Ishikawa (cell line): ENCODE measurements around the gene DLGAP4.
A peak's percentile ranks its signal among the peaks of the same experiment; 100 is the strongest.

Experiments
- CEBPB ChIP-seq: IDR thresholded peaks from 2 replicates; pipeline ENCODE4 v1.6.1; 2012
- CREB1 ChIP-seq: IDR thresholded peaks from 2 replicates; pipeline ENCODE4 v1.6.1; 2012; ENCODE audit warnings: low read depth
- EGR1 ChIP-seq: IDR thresholded peaks from 2 replicates; pipeline ENCODE4 v1.6.1; 2012
- EP300 ChIP-seq: IDR thresholded peaks from 2 replicates; pipeline ENCODE4 v1.6.1; 2012; ENCODE audit warnings: borderline replicate concordance
- FOXM1 ChIP-seq: IDR thresholded peaks from 2 replicates; pipeline ENCODE4 v1.6.1; 2012; ENCODE audit warnings: low read depth, borderline replicate concordance
- NFIC ChIP-seq: IDR thresholded peaks from 2 replicates; pipeline ENCODE4 v1.6.1; 2012
- RAD21 ChIP-seq: IDR thresholded peaks from 2 replicates; pipeline ENCODE4 v1.6.1; 2012; ENCODE audit warnings: low read depth
- TAF1 ChIP-seq: IDR thresholded peaks from 2 replicates; pipeline ENCODE4 v1.6.1; 2012; ENCODE audit warnings: low read depth, mild to moderate bottlenecking
- TCF12 ChIP-seq: IDR thresholded peaks from 2 replicates; pipeline ENCODE4 v1.6.1; 2012; ENCODE audit warnings: low read depth
- TEAD4 ChIP-seq: IDR thresholded peaks from 2 replicates; pipeline ENCODE4 v1.6.1; 2012
- YY1 ChIP-seq: IDR thresholded peaks from 2 replicates; pipeline ENCODE4 v1.6.1; 2012; ENCODE audit warnings: low read depth
- ZBTB7A ChIP-seq: IDR thresholded peaks from 2 replicates; pipeline ENCODE4 v1.6.1; 2012; ENCODE audit warnings: low read depth
- TF ChIP-seq, protein P1 (sequence below): IDR thresholded peaks from 2 replicates; pipeline ENCODE4 v1.6.1; 2012
- TF ChIP-seq, protein P2 (sequence below): IDR thresholded peaks from 2 replicates; pipeline ENCODE4 v1.6.1; 2012
- TF ChIP-seq, protein P3 (sequence below): IDR thresholded peaks from 2 replicates; pipeline ENCODE4 v1.6.1; 2012; ENCODE audit warnings: low read depth, mild to moderate bottlenecking

DLGAP4 gene

DNA sequence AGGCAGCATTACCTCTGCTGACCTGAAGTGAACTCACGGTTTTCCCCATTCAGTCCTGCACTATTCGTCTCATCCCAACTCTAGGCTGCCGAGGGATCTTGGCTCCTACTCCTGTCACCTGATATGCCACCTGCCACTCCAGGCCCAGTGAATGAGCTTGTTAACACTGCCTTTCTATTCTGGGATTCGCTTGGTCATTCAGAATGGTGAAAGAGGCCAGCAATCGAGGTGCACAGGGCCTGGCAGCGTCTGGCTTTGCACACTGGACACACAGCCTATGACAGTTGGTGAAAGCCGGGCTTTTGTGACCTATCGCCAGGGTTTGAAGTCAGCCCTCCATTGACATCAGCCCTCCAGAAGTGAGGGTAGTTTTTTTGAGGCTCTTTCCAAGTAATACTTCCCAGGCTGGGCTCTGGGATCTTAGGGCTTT, 175.9 kb downstream of the DLGAP4 start:
- TF ChIP-seq EGR1 = no peak
- TF ChIP-seq, protein P1, sequence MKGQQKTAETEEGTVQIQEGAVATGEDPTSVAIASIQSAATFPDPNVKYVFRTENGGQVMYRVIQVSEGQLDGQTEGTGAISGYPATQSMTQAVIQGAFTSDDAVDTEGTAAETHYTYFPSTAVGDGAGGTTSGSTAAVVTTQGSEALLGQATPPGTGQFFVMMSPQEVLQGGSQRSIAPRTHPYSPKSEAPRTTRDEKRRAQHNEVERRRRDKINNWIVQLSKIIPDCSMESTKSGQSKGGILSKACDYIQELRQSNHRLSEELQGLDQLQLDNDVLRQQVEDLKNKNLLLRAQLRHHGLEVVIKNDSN = peak; percentile 47; the same call in 1 of the 2 replicates

DNA sequence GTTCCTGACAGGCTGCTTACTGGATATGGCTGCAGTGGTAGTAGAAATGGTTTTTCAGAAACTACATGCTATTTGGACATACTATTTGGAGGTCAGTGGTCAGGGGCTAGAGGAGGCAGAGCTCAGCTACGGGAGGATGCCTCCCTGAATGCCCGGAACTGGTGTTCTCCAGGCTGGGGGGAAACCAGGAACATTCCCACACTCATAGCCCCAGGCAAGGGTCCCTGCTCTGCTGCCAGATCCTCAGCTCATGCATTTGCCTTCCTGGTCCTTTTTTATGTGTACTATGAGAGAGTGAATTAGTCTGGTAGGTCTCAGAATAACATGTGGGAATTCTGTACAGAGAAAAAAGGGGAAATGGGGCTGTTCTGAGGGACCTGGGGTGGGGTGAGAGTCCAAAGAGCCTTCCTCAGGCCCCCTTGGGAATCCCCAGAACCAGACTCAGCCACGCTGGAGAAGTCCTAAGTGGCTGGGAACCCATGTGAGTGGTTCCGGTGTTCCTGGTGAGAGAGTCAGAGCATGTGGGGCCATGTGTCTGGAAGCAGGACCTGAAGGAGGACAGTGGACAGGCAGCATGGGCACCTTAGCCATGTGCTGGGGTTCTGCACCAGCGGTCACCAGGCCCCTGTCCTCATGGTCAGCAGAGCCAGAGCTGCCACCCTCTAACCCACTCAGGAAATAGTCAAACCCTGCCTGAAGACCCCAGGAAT, 177.2 kb downstream of the DLGAP4 start:
- TF ChIP-seq YY1 = no peak

DNA sequence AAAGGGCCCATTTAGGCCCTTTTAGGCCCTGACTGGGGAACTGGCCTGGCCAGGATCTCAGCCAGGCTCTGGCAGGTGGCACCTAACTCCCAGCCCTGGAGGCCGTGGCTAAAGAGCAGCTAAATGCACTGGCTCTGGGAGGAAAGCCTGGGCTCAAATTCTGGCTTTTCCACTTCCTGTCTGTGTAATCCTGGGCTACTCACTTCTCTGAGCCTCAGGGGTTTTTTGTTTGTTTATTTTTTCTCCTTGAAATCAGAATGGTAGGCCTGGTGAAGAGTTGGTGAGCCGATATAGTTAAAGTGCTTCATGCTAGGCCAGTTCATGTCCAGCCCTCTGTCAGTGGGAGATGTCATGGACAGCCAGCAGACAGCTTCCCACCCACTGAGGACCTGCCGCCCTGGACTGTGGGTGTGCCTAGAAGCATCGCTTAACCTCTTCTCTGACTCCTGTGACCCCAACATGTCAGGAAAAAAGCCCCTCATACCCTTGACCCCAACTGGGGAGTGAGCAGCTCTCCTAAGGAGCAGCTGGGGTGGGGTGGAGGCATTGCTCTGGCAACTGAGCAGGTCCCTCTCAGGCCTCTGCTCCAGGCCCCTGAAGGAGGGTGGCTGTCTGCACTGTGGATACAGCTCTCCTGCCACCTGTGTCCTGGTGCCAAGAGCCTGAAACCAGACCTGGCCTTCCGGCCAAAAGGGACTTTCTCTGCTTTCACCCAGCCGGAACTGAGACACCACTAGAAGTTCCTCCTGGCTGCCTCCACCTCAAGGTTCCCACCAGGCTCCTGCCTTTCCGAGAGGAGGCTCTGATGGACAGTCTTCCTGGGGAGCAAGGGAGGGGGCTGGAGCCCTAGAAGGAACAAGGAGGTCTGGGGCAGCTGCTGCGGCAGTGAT, 178.0 kb downstream of the DLGAP4 start:
- no peak for TF ChIP-seq RAD21
- TF ChIP-seq, protein P1 = no peak

DNA sequence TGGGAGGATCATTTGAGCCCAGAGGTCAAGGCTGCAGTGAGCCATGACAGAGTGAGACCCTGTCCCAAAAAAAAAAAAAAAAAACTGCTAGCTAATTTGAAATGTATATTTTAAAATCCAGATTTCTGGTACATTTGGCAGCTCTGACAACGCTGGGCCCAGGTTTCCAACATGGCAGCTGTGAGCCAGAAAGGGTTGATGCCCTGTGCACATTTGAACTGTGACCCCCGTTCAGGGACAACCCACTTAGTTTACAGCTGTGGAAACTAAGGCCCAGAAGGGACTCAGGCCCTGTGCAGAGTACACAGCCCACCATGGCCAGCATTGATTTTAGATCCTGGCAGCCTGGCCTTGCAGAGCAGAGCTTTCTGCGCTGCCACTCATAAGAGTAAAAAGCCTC, 179.1 kb downstream of the DLGAP4 start:
- TF ChIP-seq, protein P2, sequence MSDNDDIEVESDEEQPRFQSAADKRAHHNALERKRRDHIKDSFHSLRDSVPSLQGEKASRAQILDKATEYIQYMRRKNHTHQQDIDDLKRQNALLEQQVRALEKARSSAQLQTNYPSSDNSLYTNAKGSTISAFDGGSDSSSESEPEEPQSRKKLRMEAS = no peak
- TF ChIP-seq CREB1 (no peak), RAD21 (no peak), NFIC (no peak), CEBPB (no peak), FOXM1 (no peak), TAF1 (no peak), TEAD4 (no peak), YY1 (no peak), EGR1 (no peak), EP300 (no peak), TCF12 (no peak), ZBTB7A (no peak)
- TF ChIP-seq, protein P3, sequence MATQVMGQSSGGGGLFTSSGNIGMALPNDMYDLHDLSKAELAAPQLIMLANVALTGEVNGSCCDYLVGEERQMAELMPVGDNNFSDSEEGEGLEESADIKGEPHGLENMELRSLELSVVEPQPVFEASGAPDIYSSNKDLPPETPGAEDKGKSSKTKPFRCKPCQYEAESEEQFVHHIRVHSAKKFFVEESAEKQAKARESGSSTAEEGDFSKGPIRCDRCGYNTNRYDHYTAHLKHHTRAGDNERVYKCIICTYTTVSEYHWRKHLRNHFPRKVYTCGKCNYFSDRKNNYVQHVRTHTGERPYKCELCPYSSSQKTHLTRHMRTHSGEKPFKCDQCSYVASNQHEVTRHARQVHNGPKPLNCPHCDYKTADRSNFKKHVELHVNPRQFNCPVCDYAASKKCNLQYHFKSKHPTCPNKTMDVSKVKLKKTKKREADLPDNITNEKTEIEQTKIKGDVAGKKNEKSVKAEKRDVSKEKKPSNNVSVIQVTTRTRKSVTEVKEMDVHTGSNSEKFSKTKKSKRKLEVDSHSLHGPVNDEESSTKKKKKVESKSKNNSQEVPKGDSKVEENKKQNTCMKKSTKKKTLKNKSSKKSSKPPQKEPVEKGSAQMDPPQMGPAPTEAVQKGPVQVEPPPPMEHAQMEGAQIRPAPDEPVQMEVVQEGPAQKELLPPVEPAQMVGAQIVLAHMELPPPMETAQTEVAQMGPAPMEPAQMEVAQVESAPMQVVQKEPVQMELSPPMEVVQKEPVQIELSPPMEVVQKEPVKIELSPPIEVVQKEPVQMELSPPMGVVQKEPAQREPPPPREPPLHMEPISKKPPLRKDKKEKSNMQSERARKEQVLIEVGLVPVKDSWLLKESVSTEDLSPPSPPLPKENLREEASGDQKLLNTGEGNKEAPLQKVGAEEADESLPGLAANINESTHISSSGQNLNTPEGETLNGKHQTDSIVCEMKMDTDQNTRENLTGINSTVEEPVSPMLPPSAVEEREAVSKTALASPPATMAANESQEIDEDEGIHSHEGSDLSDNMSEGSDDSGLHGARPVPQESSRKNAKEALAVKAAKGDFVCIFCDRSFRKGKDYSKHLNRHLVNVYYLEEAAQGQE = no peak
- TF ChIP-seq, protein P1 = no peak

DNA sequence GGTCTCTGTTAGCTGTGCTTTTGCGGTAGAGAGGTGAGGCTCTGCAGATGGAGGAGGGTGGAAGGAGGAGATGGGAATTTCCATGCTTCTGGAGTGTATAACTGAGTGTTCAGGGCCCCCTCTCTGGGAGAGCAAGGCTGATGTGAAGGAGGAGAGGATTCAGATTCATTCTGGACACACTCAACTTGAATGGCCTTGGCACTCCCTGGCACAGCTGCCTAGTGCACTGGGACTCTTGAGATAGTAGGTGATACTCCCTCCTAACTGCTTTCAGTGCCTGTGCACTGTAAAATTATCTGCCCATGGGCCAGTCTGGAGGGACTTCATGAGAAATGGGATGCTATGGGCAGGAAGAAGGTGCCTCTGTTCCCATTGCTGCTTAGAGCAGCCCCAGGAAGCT, 180.9 kb downstream of the DLGAP4 start:
- no peak for TF ChIP-seq FOXM1
- no peak for TF ChIP-seq TEAD4
- no peak for TF ChIP-seq TAF1
- TF ChIP-seq, protein P1 = no peak
- no peak for TF ChIP-seq ZBTB7A
- no peak for TF ChIP-seq TCF12
- no peak for TF ChIP-seq EP300
- no peak for TF ChIP-seq CREB1
- TF ChIP-seq NFIC = no peak

DNA sequence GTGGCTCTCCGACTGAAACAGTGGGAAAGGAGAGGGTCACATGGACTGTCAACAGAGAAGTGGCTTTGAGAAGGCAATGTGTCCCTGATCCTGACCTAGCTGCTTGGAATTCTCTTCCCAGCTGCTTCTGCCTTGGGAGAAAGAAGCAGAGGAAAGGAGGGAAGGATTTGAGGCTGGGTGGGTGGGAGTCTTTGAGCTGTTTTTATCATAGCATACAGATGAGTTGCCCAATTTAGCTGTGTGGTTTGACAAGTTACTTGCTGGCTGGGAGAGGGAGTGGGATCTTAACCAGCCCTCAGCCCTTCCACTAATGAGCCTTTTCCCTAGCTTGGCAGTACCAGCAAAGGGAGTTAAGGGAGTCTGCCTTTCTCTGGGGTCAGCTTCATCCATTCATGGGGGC, 184.1 kb downstream of the DLGAP4 start:
- no peak for TF ChIP-seq EP300
- TF ChIP-seq, protein P3 = no peak
- no peak for TF ChIP-seq CREB1
- TF ChIP-seq CEBPB = no peak
- TF ChIP-seq NFIC = no peak
- TF ChIP-seq FOXM1 = no peak
- TF ChIP-seq, protein P2 = no peak
- TF ChIP-seq TEAD4 = no peak
- TF ChIP-seq YY1 = no peak
- TF ChIP-seq, protein P1 = no peak
- no peak for TF ChIP-seq RAD21
- no peak for TF ChIP-seq TAF1
- TF ChIP-seq EGR1 = no peak
- TF ChIP-seq TCF12 = no peak
- no peak for TF ChIP-seq ZBTB7A
